Jurkat, Clone E6-1 (cell line): ENCODE measurements around the gene TTC24.
"Not testable (repeated sequence)": the region's sequence is repeated elsewhere in the genome, so short reads cannot be mapped to it uniquely, and the experiment has no call there.

Experiments
- DNase-seq: peaks from one replicate; pipeline ENCODE4 v3.0.0-alpha.2; 2011; ENCODE audit warnings: low read depth, low spot score
- H3K4me3 ChIP-seq: 2 replicates; pipeline ENCODE4 v1.5.1; 2011; ENCODE audit warnings: mild to moderate bottlenecking, low read length, control low read depth, moderate library complexity

Gene TTC24

GRCh38 chr1:156627313-156627880 lies 47.9 kb downstream of the TTC24 start:
- no peak overlapping the region for H3K4me3 ChIP-seq
- no peak for DNase-seq

GRCh38 chr1:156629823-156630449 lies 50.4 kb downstream of the TTC24 start:
- no peak for DNase-seq
- H3K4me3 ChIP-seq = no peak overlapping the region

GRCh38 chr1:156631152-156631551 lies 51.6 kb downstream of the TTC24 start:
- DNase-seq, H3K4me3 ChIP-seq: not testable (repeated sequence)

GRCh38 chr1:156632355-156632754 lies 52.8 kb downstream of the TTC24 start:
- no peak for DNase-seq
- H3K4me3 ChIP-seq = no peak overlapping the region
